Diencephalon (tissue), 1 donor: ENCODE data around the gene KLK10. TPM values are rescaled to one million over a fixed set of nuclear protein-coding genes. Genes with fewer than 3 reads are reported as not detected.

Experiments
- total RNA-seq: library from RNA; depleted of rRNA; stranded (reverse); fragments of >200 nt; gene quantifications from one replicate; pipeline ENCODE4 v1.2.3, GENCODE V29; 2014

Gene KLK10
- total RNA-seq, result 3.2 TPM

GRCh38 chr19:51019544-51019925 lies at the start of gene KLK10:
TSS of gene KLK10 (minus strand) at chr19:51019709. CDS start at chr19:51019130, 579 bp downstream.

DNA sequence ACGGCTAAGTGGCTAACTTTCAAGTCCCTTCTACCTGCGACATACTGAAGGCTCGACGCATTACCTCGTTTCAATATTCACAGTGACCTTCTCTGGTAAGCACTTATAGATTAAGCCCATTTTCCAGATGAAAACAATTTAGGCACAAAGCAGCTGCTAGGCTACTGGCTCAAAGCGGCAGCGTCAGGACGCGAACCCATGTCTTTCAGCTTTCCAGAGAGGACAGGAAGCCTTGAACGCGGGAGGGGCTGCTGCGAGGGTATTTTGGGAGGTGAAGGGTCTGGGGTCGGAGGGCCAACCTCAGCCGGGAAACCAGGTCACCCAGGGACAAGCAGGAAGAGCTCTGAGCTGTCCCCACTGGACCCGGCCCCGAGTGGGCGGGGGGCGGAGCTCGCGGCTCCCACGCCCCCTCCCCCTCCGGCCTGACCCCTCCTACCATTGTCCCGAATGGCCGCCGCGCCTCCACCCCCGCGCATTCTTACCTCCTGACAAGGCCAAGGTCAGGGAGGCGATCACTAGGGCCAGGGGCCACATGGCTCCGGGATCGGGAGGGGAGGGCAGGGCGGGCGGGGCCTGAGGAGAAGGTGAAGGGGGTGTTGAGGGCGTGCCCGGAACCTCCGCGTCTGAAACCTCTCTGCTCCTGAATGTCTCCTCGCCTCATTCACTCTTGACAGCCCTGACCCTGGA lies 45.2 kb upstream of the KLK10 start, which contains the start of gene KLK13:
Gene KLK13 (minus strand): TSS at position 559 of the 687 bp plus-strand sequence. CDS start 25 bp downstream, at position 534.

GRCh38 chr19:51034704-51035103 lies 15.2 kb upstream of the KLK10 start, which contains the start of gene KLK12:
TSS of gene KLK12 (minus strand) at chr19:51035002. CDS start at chr19:51034621, 381 bp downstream.

DNA sequence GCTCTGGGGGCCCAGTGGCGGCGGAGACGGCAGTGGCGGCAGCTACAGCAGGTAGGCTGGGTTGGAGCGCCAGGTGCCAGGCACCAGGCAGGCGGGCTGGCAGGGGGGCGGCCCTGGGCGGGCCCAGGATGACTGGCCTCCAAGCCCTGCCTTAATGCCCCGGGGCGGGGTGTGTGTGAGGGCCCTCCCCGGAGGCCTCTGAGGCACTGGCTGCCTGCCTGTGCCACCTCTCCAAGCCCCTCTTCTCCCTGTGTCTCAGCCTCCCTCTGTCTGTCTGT lies 7.0 kb upstream of the KLK10 start, which contains the start of gene KLK11:
Gene KLK11 (minus strand): TSS at position 63 of the 278 bp plus-strand sequence. CDS start 985 bp downstream, outside the sequence.

GRCh38 chr19:51001515-51001914 lies 18.0 kb downstream of the KLK10 start, which contains the start of gene KLK8:
TSS of gene KLK8 (minus strand) at chr19:51001604. CDS start at chr19:51001167, 437 bp downstream.

DNA sequence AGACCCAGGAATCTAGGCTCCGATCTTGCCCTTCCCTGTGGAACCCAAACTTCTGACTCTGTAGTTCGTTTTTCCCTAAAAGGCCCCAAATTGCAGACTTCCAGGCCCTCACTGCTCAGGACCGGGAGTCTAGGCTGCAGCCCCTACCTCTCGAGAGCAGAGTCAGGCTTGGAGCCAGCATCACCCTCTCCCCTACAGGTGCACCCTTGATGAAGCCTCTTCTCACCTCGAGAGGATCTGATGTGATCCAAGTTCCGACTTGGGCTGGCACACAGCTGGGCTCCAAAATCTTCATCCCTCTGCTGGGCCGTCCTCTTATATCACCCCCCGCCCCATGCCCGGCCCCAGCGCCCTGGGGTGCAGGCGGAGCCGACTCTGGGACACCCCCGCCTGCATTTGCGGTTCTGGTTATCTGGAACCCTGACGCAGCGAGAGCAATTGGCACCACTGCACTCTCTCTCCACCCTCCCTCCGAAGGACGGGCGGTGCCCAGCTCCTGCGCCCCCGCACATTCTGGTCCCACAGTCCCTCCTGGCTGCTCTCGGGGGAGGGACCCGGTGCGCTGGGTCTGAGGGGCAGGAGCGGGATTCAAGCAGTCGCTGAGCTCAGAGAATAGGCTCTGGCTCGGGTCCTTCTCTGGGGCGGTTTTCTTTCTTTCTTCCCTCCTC lies 35.8 kb downstream of the KLK10 start, which contains the start of gene KLK7:
Gene KLK7 (minus strand): TSS at position 293 of the 668 bp plus-strand sequence. CDS start 1,518 bp downstream, outside the sequence.

DNA sequence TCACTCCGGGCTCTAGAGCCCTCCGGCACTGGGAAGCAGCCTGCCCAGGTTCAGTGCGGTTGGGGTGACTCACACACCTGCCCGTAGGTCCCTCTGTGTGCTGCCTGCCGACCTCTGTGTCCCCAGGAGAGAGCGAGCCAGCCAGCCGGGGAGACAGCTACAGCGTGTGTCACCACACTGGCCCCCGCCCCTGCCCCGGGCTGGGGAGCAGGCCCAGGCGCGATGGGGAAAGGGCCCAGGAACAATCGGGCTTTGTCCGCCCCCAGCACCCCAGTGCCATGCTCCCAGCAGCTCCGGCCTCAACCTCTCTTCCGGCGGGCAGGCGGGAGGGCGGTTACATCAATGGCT lies 50.1 kb downstream of the KLK10 start, which contains the start of gene KLK6:
Gene KLK6 (minus strand): TSS at position 179 of the 348 bp plus-strand sequence. CDS start 1,487 bp downstream, outside the sequence.

Other genes with a start within 250 kb of the KLK10 start
- not detected for gene GPR32, start 249.2 kb downstream of the KLK10 start, total RNA-seq
- not detected for gene ACP4, start 229.3 kb downstream of the KLK10 start, total RNA-seq
- gene KLK1, start 195.9 kb downstream of the KLK10 start, total RNA-seq, result not detected
- not detected for gene KLK15, start 186.1 kb downstream of the KLK10 start, total RNA-seq
- not detected for gene KLK3, start 164.8 kb downstream of the KLK10 start, total RNA-seq
- not detected for gene KLK2, start 146.3 kb downstream of the KLK10 start, total RNA-seq
- not detected for gene KLK4, start 108.3 kb downstream of the KLK10 start, total RNA-seq
- 0.69 TPM for gene KLK5, start 66.7 kb downstream of the KLK10 start, total RNA-seq
- gene KLK6, start 50.1 kb downstream of the KLK10 start, total RNA-seq, result not detected
- not detected for gene KLK7, start 35.8 kb downstream of the KLK10 start, total RNA-seq
- not detected for gene KLK8, start 18.1 kb downstream of the KLK10 start, total RNA-seq
- not detected for gene KLK11, start 6.9 kb upstream of the KLK10 start, total RNA-seq
- not detected for gene KLK12, start 15.3 kb upstream of the KLK10 start, total RNA-seq
- gene KLK13, start 45.4 kb upstream of the KLK10 start, total RNA-seq, result 0.23 TPM
- not detected for gene KLK14, start 63.2 kb upstream of the KLK10 start, total RNA-seq
- gene CTU1, start 88.7 kb upstream of the KLK10 start, total RNA-seq, result 3.9 TPM
- 0.69 TPM for gene SIGLEC9, start 105.2 kb upstream of the KLK10 start, total RNA-seq
- 0.46 TPM for gene SIGLEC7, start 122.6 kb upstream of the KLK10 start, total RNA-seq
- gene CD33, start 205.4 kb upstream of the KLK10 start, total RNA-seq, result 0.23 TPM
- not detected for gene SIGLECL1, start 231.4 kb upstream of the KLK10 start, total RNA-seq